ENCODE results near the gene CIB4.

CIB4 gene

GRCh38 chr2:26598336-26598995 lies 42.7 kb downstream of the CIB4 start:
- peak; percentile 27 for DNase-seq
- Histone ChIP-seq H3K36me3 (no peaks in the 10 kb centered on the region), H3K4me3 (ENCODE audit: low read depth, low read length) (no peak overlapping the region), H3K27ac (no peak overlapping the region), H3K27me3 (ENCODE audit: insufficient read depth, low read depth, severe bottlenecking) (no peaks in the 10 kb centered on the region), H3K9me3 (ENCODE audit: severe bottlenecking) (no peaks in the 10 kb centered on the region)
- no peak for TF ChIP-seq CTCF (IDR thresholded peaks at IDR 0.05; ENCODE audit: low read depth, low read length)

- H3K9me3 ChIP-seq (ENCODE audit: severe bottlenecking) = no peaks in the 10 kb centered on the region
- TF ChIP-seq CTCF (IDR thresholded peaks at IDR 0.05; ENCODE audit: low read depth, low read length) = no peak
- no peak for DNase-seq
- no peak overlapping the region for H3K4me3 ChIP-seq (ENCODE audit: low read depth, low read length)
- no peaks in the 10 kb centered on the region for H3K27me3 ChIP-seq (ENCODE audit: insufficient read depth, low read depth, severe bottlenecking)
- no peaks in the 10 kb centered on the region for H3K36me3 ChIP-seq
- H3K27ac ChIP-seq = no peak overlapping the region
Observed at GRCh38 chr2:26597197-26597596, 44.0 kb downstream of the CIB4 start.

- Histone ChIP-seq H3K36me3 (no peaks in the 10 kb centered on the region), H3K4me3 (ENCODE audit: low read depth, low read length) (no peak overlapping the region), H3K9me3 (ENCODE audit: severe bottlenecking) (no peaks in the 10 kb centered on the region), H3K27ac (no peak overlapping the region), H3K27me3 (ENCODE audit: insufficient read depth, low read depth, severe bottlenecking) (no peaks in the 10 kb centered on the region)
- DNase-seq = no peak
- no peak for TF ChIP-seq CTCF (IDR thresholded peaks at IDR 0.05; ENCODE audit: low read depth, low read length)
Observed at GRCh38 chr2:26595146-26595545, 46.0 kb downstream of the CIB4 start.

GRCh38 chr2:26591619-26592505 lies 49.3 kb downstream of the CIB4 start:
- Histone ChIP-seq H3K27me3 (ENCODE audit: insufficient read depth, low read depth, severe bottlenecking) (no peaks in the 10 kb centered on the region), H3K4me3 (ENCODE audit: low read depth, low read length) (no peak overlapping the region), H3K9me3 (ENCODE audit: severe bottlenecking) (no peaks in the 10 kb centered on the region), H3K27ac (no peak overlapping the region), H3K36me3 (no peaks in the 10 kb centered on the region)
- DNase-seq = peak; percentile 5
- no peak for TF ChIP-seq CTCF (IDR thresholded peaks at IDR 0.05; ENCODE audit: low read depth, low read length)

- DNase-seq = peak; percentile 3
- Histone ChIP-seq H3K9me3 (ENCODE audit: severe bottlenecking) (no peaks in the 10 kb centered on the region), H3K27me3 (ENCODE audit: insufficient read depth, low read depth, severe bottlenecking) (no peaks in the 10 kb centered on the region), H3K4me3 (ENCODE audit: low read depth, low read length) (no peak overlapping the region), H3K27ac (no peak overlapping the region), H3K36me3 (no peaks in the 10 kb centered on the region)
- no peak for TF ChIP-seq CTCF (IDR thresholded peaks at IDR 0.05; ENCODE audit: low read depth, low read length)
Observed at GRCh38 chr2:26590980-26591618, 50.1 kb downstream of the CIB4 start.

Measured in WERI-Rb-1 (cell line).